K562 (cell line): ENCODE measurements around the gene NFKB2. TPM values are rescaled to one million over a fixed set of nuclear protein-coding genes. Genes with fewer than 3 reads are reported as not detected.

Experiments
- ATF7 ChIP-seq: fragments of 450-650 bp; IDR thresholded peaks from 2 replicates; pipeline ENCODE4 v1.7.1; 2014; ENCODE audit warnings: mild to moderate bottlenecking, moderate library complexity
- C11orf30 ChIP-seq: fragments of 450-650 bp; IDR thresholded peaks from 2 replicates; pipeline ENCODE4 v1.6.1; 2016; ENCODE audit warnings: low read depth, mild to moderate bottlenecking
- CBFA2T3 ChIP-seq: fragments of 450-650 bp; IDR thresholded peaks from 2 replicates; pipeline ENCODE4 v1.6.1; 2017
- CBFB ChIP-seq: sonication (generic); formaldehyde crosslinking; IDR thresholded peaks from 2 replicates; pipeline ENCODE4 v1.4.0; 2020; ENCODE audit warnings: mild to moderate bottlenecking, missing genetic modification reagents
- CBX5 ChIP-seq: IDR thresholded peaks from 2 replicates; pipeline ENCODE4 v1.6.1; 2014; ENCODE audit warnings: low read depth, borderline replicate concordance
- CHCHD3 ChIP-seq: fragments of 250-450 bp; sonication (Bioruptor Pico); IDR thresholded peaks from 2 replicates; pipeline ENCODE4 v2.1.2; 2022; ENCODE audit warnings: mild to moderate bottlenecking
- CHD1 ChIP-seq: fragments of 200-600 bp; sonication (generic); IDR thresholded peaks from one replicate; pipeline ENCODE4 v1.6.1; 2012; ENCODE audit warnings: mild to moderate bottlenecking, moderate library complexity, low read length, inconsistent platforms
- CLOCK ChIP-seq: fragments of 250-450 bp; sonication (Bioruptor Pico); IDR thresholded peaks from 2 replicates; pipeline ENCODE4 v1.4.0; 2020; ENCODE audit warnings: mild to moderate bottlenecking, moderate library complexity, borderline replicate concordance
- KDM2B ChIP-seq: fragments of 250-450 bp; sonication (Bioruptor Pico); IDR thresholded peaks from 2 replicates; pipeline ENCODE4 v1.8.0; 2021; ENCODE audit warnings: mild to moderate bottlenecking, moderate library complexity
- MCM3 ChIP-seq: fragments of 450-650 bp; IDR thresholded peaks from 2 replicates; pipeline ENCODE4 v1.6.1; 2016
- MEIS2 ChIP-seq: fragments of 450-650 bp; IDR thresholded peaks from 2 replicates; pipeline ENCODE4 v1.6.1; 2014; ENCODE audit warnings: mild to moderate bottlenecking; ENCODE audit not compliant: partially characterized antibody
- MIER1 ChIP-seq: fragments of 450-650 bp; IDR thresholded peaks from 2 replicates; pipeline ENCODE4 v1.6.1; 2016; ENCODE audit warnings: antibody characterized with exemption, mild to moderate bottlenecking, low read depth
- NR2C2 ChIP-seq, 2 experiments: fragments of 200-800 bp in 1 of 2; sonication (Bioruptor generic) in 1 of 2; sonication (generic) in 1 of 2; formaldehyde crosslinking in 1 of 2; IDR thresholded peaks; 2 replicates each; pipeline versions ENCODE4 v1.6.1 to v1.8.0; 2016 to 2022; ENCODE audit warnings: mild to moderate bottlenecking in 1 of 2, missing compliant biosample characterization in 1 of 2, missing genetic modification characterization in 1 of 2, missing genetic modification reagents in 1 of 2
- PHTF2 ChIP-seq: fragments of 250-450 bp; sonication (Bioruptor Pico); IDR thresholded peaks from 2 replicates; pipeline ENCODE4 v1.5.0; 2021; ENCODE audit warnings: mild to moderate bottlenecking
- POLR2A ChIP-seq: fragments of 450-650 bp; conservative IDR thresholded peaks from 2 replicates; pipeline ENCODE4 v1.6.1; 2016
- PRDM10 ChIP-seq: fragments of 450-650 bp; IDR thresholded peaks from 2 replicates; pipeline ENCODE4 v1.6.1; 2018; ENCODE audit not compliant: partially characterized antibody
- STAG1 ChIP-seq: sonication (generic); formaldehyde crosslinking; IDR thresholded peaks from 2 replicates; pipeline ENCODE4 v1.5.0; 2020; ENCODE audit warnings: missing genetic modification reagents, borderline replicate concordance
- TBL1XR1 ChIP-seq, 2 experiments: IDR thresholded peaks; 2 replicates each; pipeline ENCODE4 v1.6.1; 2012; ENCODE audit warnings: improper control_type of control experiment in 2 of 2, low read length in 2 of 2, mild to moderate bottlenecking in 1 of 2
- TCF7L2 ChIP-seq: fragments of 150-350 bp; IDR thresholded peaks from 2 replicates; pipeline ENCODE4 v1.6.1; 2016; ENCODE audit warnings: low read depth, mild to moderate bottlenecking, low read length, moderate library complexity
- ZBTB33 ChIP-seq: sonication (generic); formaldehyde crosslinking; IDR thresholded peaks from 2 replicates; pipeline ENCODE4 v1.8.1; 2023; ENCODE audit warnings: mild to moderate bottlenecking, missing genetic modification reagents
- ZKSCAN1 ChIP-seq: fragments of 150-350 bp; IDR thresholded peaks from 2 replicates; pipeline ENCODE4 v1.6.1; 2016; ENCODE audit warnings: low read depth, low read length
- polyA plus RNA-seq, 8 experiments: library from polyadenylated mRNA; depleted of rRNA in 4 of 8; stranded (reverse) in 5 of 8; unstranded in 3 of 8; fragments of >200 nt; fragmentation: Nextera tagmentation in 2 of 8; fragmentation: Illumina TruSeq in 1 of 8; extraction: Ambion mirVana in 2 of 8; extraction: Trizol in 1 of 8; gene quantifications; 2 replicates each; pipeline versions ENCODE4 v1.2.1 to v1.2.3, GENCODE V29; 2011 to 2014; ENCODE audit warnings: inconsistent platforms in 1 of 8, missing spikeins in 1 of 8
- total RNA-seq, 7 experiments: library from RNA; depleted of rRNA in 6 of 7; stranded (reverse); fragments of >200 nt in 6 of 7; fragmentation: Illumina TruSeq in 2 of 7; extraction: Trizol in 2 of 7; gene quantifications; 2 replicates each; pipeline versions ENCODE4 v1.2.1 to v1.2.3, GENCODE V29; 2011 to 2021; ENCODE audit warnings: low replicate concordance in 1 of 7

The NFKB2 gene
- total and polyA plus RNA-seq, 9 of the 15 experiments (the other 6 are each of a cell fraction or from before 2014, with no cell fraction given) = 0.07 to 20.3 (median 7.9) TPM

GRCh38 chr10:102394079-102394800 lies 1.3 kb upstream of the NFKB2 start (continued):
- 0 out of 2 replicates have a peak, but pooled peaks have one; percentile 17 for TF ChIP-seq KDM2B
- TF ChIP-seq POLR2A = peak; percentile 59; the same call in 1 of the 2 replicates
- no peak for TF ChIP-seq CBX5
- peak; percentile 16; the same call in 1 of the 2 replicates for TF ChIP-seq C11orf30
- TF ChIP-seq CHCHD3 (CRISPR knock-in tag) = no peak
- TF ChIP-seq NR2C2 (CRISPR knock-in tag; IDR thresholded peaks at IDR 0.05) = no peak
- TF ChIP-seq NR2C2 (tag; IDR thresholded peaks at IDR 0.05) = peak; percentile 53; the same call in 1 of the 2 replicates
- no peak for TF ChIP-seq CBFA2T3
- no peak for TF ChIP-seq CLOCK (CRISPR knock-in tag)
- TF ChIP-seq TBL1XR1 (IDR thresholded peaks at IDR 0.05; ENCODE audit: low read length in 2 of 2) = peak in 1 of 2 experiments; percentile 22; a peak in 1 of 4 replicates
- TF ChIP-seq CBFB (CRISPR knock-in tag) = peak; percentile 88; the same call in 1 of the 2 replicates
- TF ChIP-seq ZKSCAN1 = 0 out of 2 replicates have a peak, but pooled peaks have one; percentile 20
- TF ChIP-seq MIER1 = no peak
- TF ChIP-seq PRDM10 = peak; percentile 92
- TF ChIP-seq MEIS2 = peak; percentile 16
- TF ChIP-seq TCF7L2 = no peak
- no peak for TF ChIP-seq PHTF2 (CRISPR knock-in tag)
- peak; percentile 48; the same call in 1 of the 2 replicates for TF ChIP-seq ZBTB33
- TF ChIP-seq STAG1 = no peak
- TF ChIP-seq MCM3 = no peak
- TF ChIP-seq CHD1 = no peak
- TF ChIP-seq ATF7 = peak; percentile 80; the same call in 1 of the 2 replicates
